DOHH2 (cell line): ENCODE results near the gene DPP6.

Source experiments
- H3F3A ChIP-seq: fragments of 200-600 bp; sonication (generic), shearing (Covaris generic); 2 replicates; pipeline ENCODE4 v1.6.0; 2016; ENCODE audit warnings: antibody characterized with exemption, mild to moderate bottlenecking; ENCODE audit not compliant: control insufficient read depth, insufficient read depth
- H3K27ac ChIP-seq: fragments of 200-600 bp; sonication (generic); 2 replicates; pipeline ENCODE4 v1.5.1; 2014; ENCODE audit warnings: low read depth, mild to moderate bottlenecking, low read length, moderate library complexity
- H3K27me3 ChIP-seq: fragments of 200-600 bp; sonication (generic); 2 replicates; pipeline ENCODE4 v1.6.1; 2014; ENCODE audit warnings: mild to moderate bottlenecking, low read length, mixed read lengths; ENCODE audit not compliant: control insufficient read depth
- H3K36me3 ChIP-seq: fragments of 200-600 bp; sonication (generic); 2 replicates; pipeline ENCODE4 v1.6.1; 2014; ENCODE audit warnings: mild to moderate bottlenecking, low read length, moderate library complexity, mixed read lengths; ENCODE audit not compliant: control insufficient read depth
- H3K4me1 ChIP-seq: fragments of 200-600 bp; sonication (generic); 2 replicates; pipeline ENCODE4 v1.6.1; 2014; ENCODE audit warnings: mild to moderate bottlenecking, low read length, mixed read lengths; ENCODE audit not compliant: control insufficient read depth
- H3K4me2 ChIP-seq: fragments of 200-600 bp; sonication (generic); 2 replicates; pipeline ENCODE4 v1.6.0; 2014; ENCODE audit warnings: mild to moderate bottlenecking, low read length, moderate library complexity
- H3K4me3 ChIP-seq: fragments of 200-600 bp; sonication (generic); 2 replicates; pipeline ENCODE4 v1.5.1; 2014; ENCODE audit warnings: mild to moderate bottlenecking, low read length, mixed read lengths
- H3K79me2 ChIP-seq: fragments of 200-600 bp; sonication (generic); 2 replicates; pipeline ENCODE4 v1.6.1; 2014; ENCODE audit warnings: mild to moderate bottlenecking, low read length, mixed read lengths; ENCODE audit not compliant: control insufficient read depth
- H3K9me2 ChIP-seq: fragments of 200-600 bp; sonication (generic); replicated peaks from 2 replicates; pipeline ENCODE4 v1.6.1; 2014; ENCODE audit warnings: mild to moderate bottlenecking, low read length, mixed read lengths; ENCODE audit not compliant: control insufficient read depth
- H3K9me3 ChIP-seq: fragments of 200-600 bp; sonication (generic); 2 replicates; pipeline ENCODE4 v1.6.1; 2014; ENCODE audit warnings: antibody characterized with exemption, low read length, mixed read lengths; ENCODE audit not compliant: control insufficient read depth, insufficient read depth
- H4K20me1 ChIP-seq: fragments of 200-600 bp; sonication (generic); 2 replicates; pipeline ENCODE4 v1.6.0; 2014; ENCODE audit warnings: low read depth, mild to moderate bottlenecking, antibody characterized with exemption, low read length, moderate library complexity; ENCODE audit not compliant: control insufficient read depth, insufficient read depth
- EZH2phosphoT487 ChIP-seq: fragments of 200-600 bp; sonication (generic); IDR thresholded peaks from 2 replicates; pipeline ENCODE4 v1.6.1; 2017; ENCODE audit warnings: borderline replicate concordance, mild to moderate bottlenecking, antibody characterized with exemption, low read length, moderate library complexity, mixed read lengths
- TF ChIP-seq, protein P1 (sequence below): fragments of 200-600 bp; sonication (generic); IDR thresholded peaks from one replicate; pipeline ENCODE4 v1.5.1; 2014; ENCODE audit warnings: antibody characterized with exemption, mild to moderate bottlenecking, low read depth, low read length; ENCODE audit not compliant: poor library complexity, severe bottlenecking

DPP6 gene

DNA sequence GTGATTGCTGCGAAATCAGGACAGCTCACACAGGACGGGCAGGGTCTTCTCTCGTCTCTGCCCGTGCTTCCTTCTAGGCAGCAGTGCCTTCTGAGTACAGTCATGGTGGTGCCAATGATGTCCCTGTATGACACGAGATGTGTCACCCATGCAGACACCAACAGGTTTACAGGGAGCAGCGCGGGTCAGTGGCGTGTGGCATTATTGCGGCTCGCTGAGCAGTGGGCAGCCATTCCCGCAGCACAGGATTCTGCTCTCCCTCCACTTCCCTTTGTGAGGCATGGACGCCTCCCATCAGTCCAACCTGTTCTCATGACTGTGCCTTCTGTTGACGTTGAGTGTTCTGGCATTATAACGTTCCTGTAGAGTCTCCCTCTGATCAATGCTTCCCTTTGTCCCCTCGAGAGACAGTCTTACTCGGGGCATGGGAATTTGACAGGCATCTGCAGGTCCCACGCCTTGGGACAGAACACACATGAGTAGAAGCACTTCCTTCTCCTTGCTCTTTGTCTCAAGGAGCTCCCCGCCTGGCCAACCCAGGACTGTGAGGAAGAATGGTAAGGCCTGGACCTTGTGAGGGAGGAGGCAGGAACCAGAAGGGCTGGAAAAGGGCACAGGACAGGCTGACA is 731.2 kb downstream of the DPP6 start:
- Histone ChIP-seq H3K27ac (no peak overlapping the region), H3K79me2 (no peaks in the 10 kb centered on the region), H3K36me3 (no peaks in the 10 kb centered on the region), H3K9me3 (peaks cover 8% of the 10 kb centered on the region; the same call in 1 of the 2 replicates), H3K9me2 (no peaks in the 10 kb centered on the region), H3F3A (no peaks in the 10 kb centered on the region), H3K4me3 (no peak overlapping the region), H3K4me2 (no peak overlapping the region), H3K4me1 (no peaks in the 10 kb centered on the region), H4K20me1 (no peaks in the 10 kb centered on the region), H3K27me3 (no peaks in the 10 kb centered on the region)
- no peak for TF ChIP-seq EZH2phosphoT487
- TF ChIP-seq, protein P1, sequence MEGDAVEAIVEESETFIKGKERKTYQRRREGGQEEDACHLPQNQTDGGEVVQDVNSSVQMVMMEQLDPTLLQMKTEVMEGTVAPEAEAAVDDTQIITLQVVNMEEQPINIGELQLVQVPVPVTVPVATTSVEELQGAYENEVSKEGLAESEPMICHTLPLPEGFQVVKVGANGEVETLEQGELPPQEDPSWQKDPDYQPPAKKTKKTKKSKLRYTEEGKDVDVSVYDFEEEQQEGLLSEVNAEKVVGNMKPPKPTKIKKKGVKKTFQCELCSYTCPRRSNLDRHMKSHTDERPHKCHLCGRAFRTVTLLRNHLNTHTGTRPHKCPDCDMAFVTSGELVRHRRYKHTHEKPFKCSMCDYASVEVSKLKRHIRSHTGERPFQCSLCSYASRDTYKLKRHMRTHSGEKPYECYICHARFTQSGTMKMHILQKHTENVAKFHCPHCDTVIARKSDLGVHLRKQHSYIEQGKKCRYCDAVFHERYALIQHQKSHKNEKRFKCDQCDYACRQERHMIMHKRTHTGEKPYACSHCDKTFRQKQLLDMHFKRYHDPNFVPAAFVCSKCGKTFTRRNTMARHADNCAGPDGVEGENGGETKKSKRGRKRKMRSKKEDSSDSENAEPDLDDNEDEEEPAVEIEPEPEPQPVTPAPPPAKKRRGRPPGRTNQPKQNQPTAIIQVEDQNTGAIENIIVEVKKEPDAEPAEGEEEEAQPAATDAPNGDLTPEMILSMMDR: no peak

DNA sequence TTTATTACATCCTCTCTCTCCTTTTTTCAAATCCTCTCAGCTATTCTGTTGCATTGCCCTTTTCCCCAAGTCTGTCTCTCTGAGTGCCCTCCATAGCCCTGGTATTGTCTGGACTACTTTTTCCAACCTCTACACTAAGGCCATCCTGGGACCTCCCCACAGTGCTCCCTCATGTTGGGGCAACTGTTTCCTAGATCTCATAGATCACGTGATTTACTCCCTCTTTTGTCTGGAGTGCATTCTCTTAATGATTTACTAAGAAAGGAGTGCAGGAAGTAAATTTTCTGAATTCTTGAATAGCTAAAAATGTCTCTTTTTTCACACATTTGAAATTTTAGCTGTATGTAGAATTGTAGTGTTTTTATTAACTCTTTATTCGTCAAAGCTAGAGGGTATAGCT is 733.7 kb downstream of the DPP6 start:
- no peak overlapping the region for H3K27ac ChIP-seq
- no peak overlapping the region for H3K4me3 ChIP-seq
- no peaks in the 10 kb centered on the region for H3K27me3 ChIP-seq
- peaks cover 9% of the 10 kb centered on the region; the same call in 1 of the 2 replicates for H3K9me3 ChIP-seq
- TF ChIP-seq, protein P1: no peak
- TF ChIP-seq EZH2phosphoT487: no peak
- no peaks in the 10 kb centered on the region for H3K9me2 ChIP-seq
- no peak overlapping the region for H3K4me2 ChIP-seq
- no peaks in the 10 kb centered on the region for H3K79me2 ChIP-seq
- H4K20me1 ChIP-seq: no peaks in the 10 kb centered on the region
- H3K36me3 ChIP-seq: no peaks in the 10 kb centered on the region
- H3F3A ChIP-seq: no peaks in the 10 kb centered on the region
- no peaks in the 10 kb centered on the region for H3K4me1 ChIP-seq

DNA sequence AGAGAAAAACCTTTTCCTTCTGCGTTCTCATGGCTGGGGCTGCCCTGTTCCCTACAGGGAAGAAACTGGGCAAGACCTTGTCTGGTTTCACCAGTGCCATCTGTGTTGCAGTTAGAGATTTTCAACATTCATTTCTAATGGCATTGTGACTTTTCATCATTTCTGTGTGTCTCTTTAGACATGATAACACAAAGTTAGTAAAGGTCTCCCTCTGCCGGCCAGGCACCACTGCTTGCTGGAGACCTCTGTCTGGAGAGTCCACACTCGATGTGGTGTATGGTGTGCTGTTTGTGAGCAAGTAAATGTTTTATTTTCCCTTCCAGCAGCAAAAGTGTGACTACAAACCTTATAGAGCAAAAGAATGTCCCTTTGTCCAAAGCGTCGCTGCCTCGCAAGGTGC is 737.2 kb downstream of the DPP6 start:
- H3F3A ChIP-seq: no peaks in the 10 kb centered on the region
- no peaks in the 10 kb centered on the region for H3K36me3 ChIP-seq
- no peak overlapping the region for H3K27ac ChIP-seq
- no peaks in the 10 kb centered on the region for H3K4me1 ChIP-seq
- no peak overlapping the region for H3K4me3 ChIP-seq
- no peaks in the 10 kb centered on the region for H3K27me3 ChIP-seq
- TF ChIP-seq EZH2phosphoT487: no peak
- TF ChIP-seq, protein P1: no peak
- no peaks in the 10 kb centered on the region for H3K79me2 ChIP-seq
- H3K4me2 ChIP-seq: no peak overlapping the region
- no peaks in the 10 kb centered on the region for H4K20me1 ChIP-seq
- no peaks in the 10 kb centered on the region for H3K9me2 ChIP-seq
- peaks cover 9% of the 10 kb centered on the region; the same call in 1 of the 2 replicates for H3K9me3 ChIP-seq
